H9 (cell line): ENCODE results near the gene NOTCH1. TPM values are rescaled to one million over a fixed set of nuclear protein-coding genes. Genes with fewer than 3 reads are reported as not detected.

Experiments
- DNase-seq: peaks from one replicate; pipeline ENCODE4 v3.0.0-alpha.2; 2017
- H2AFZ ChIP-seq: one replicate; pipeline ENCODE4 v1.6.1; 2013; ENCODE audit warnings: mild to moderate bottlenecking, low read length, control low read depth, moderate library complexity
- H2AK5ac ChIP-seq: 2 replicates; pipeline ENCODE4 v1.6.1; 2013; ENCODE audit warnings: low read length, control low read depth, mixed read lengths; ENCODE audit not compliant: insufficient read length
- H2BK120ac ChIP-seq: one replicate; pipeline ENCODE4 v1.6.1; 2013; ENCODE audit warnings: low read depth, mild to moderate bottlenecking, low read length, control low read depth, inconsistent platforms; ENCODE audit not compliant: poor library complexity, severe bottlenecking
- H2BK12ac ChIP-seq: 2 replicates; pipeline ENCODE4 v1.6.1; 2013; ENCODE audit warnings: low read length, control low read depth, mixed read lengths, low read depth; ENCODE audit not compliant: insufficient read length
- H2BK15ac ChIP-seq: 2 replicates; pipeline ENCODE4 v1.6.1; 2013; ENCODE audit warnings: low read depth, low read length, control low read depth
- H2BK20ac ChIP-seq: one replicate; pipeline ENCODE4 v1.6.1; 2013; ENCODE audit warnings: low read depth, mild to moderate bottlenecking, low read length, control low read depth, inconsistent platforms; ENCODE audit not compliant: poor library complexity, severe bottlenecking
- H2BK5ac ChIP-seq: 2 replicates; pipeline ENCODE4 v1.6.1; 2013; ENCODE audit warnings: low read length, control low read depth, mixed read lengths; ENCODE audit not compliant: insufficient read length
- H3K14ac ChIP-seq: 2 replicates; pipeline ENCODE4 v1.6.1; 2013; ENCODE audit warnings: low read length, control low read depth; ENCODE audit not compliant: insufficient read depth
- H3K18ac ChIP-seq: 2 replicates; pipeline ENCODE4 v1.6.1; 2013; ENCODE audit warnings: low read depth, mild to moderate bottlenecking, mixed read lengths, low read length, control low read depth; ENCODE audit not compliant: insufficient read length
- H3K23ac ChIP-seq: 2 replicates; pipeline ENCODE4 v1.6.1; 2013; ENCODE audit warnings: low read length, control low read depth, mixed read lengths, low read depth; ENCODE audit not compliant: insufficient read length
- H3K23me2 ChIP-seq: 2 replicates; pipeline ENCODE4 v1.6.1; 2013; ENCODE audit warnings: low read depth, mild to moderate bottlenecking, mixed read lengths, low read length, control low read depth; ENCODE audit not compliant: insufficient read length, poor library complexity, severe bottlenecking
- H3K27ac ChIP-seq: 2 replicates; pipeline ENCODE4 v1.5.1; 2013; ENCODE audit warnings: low read length, control low read depth, mixed read lengths, low read depth; ENCODE audit not compliant: insufficient read length
- H3K27me3 ChIP-seq: 2 replicates; pipeline ENCODE4 v1.6.1; 2013; ENCODE audit warnings: low read length, control low read depth, inconsistent platforms; ENCODE audit not compliant: insufficient read depth
- H3K4ac ChIP-seq: 2 replicates; pipeline ENCODE4 v1.6.1; 2013; ENCODE audit warnings: low read depth, mild to moderate bottlenecking, control low read depth, inconsistent platforms, low read length, moderate library complexity
- H3K4me1 ChIP-seq: 2 replicates; pipeline ENCODE4 v1.6.1; 2013; ENCODE audit warnings: low read length, control low read depth, inconsistent platforms; ENCODE audit not compliant: insufficient read depth
- H3K4me2 ChIP-seq: 2 replicates; pipeline ENCODE4 v1.6.1; 2013; ENCODE audit warnings: low read length, control low read depth, mixed read lengths; ENCODE audit not compliant: insufficient read length, insufficient read depth
- H3K56ac ChIP-seq: 2 replicates; pipeline ENCODE4 v1.6.1; 2013; ENCODE audit warnings: low read depth, mild to moderate bottlenecking, mixed read lengths, low read length, control low read depth; ENCODE audit not compliant: insufficient read length
- H3K79me1 ChIP-seq: 2 replicates; pipeline ENCODE4 v1.6.1; 2013; ENCODE audit warnings: low read depth, mild to moderate bottlenecking, moderate library complexity, low read length, control low read depth, inconsistent platforms; ENCODE audit not compliant: insufficient read depth, poor library complexity, severe bottlenecking
- H3K79me2 ChIP-seq: 2 replicates; pipeline ENCODE4 v1.6.1; 2013; ENCODE audit warnings: low read length, control low read depth, inconsistent platforms; ENCODE audit not compliant: insufficient read depth
- H3K9ac ChIP-seq: 2 replicates; pipeline ENCODE4 v1.6.1; 2013; ENCODE audit warnings: low read length, control low read depth, mixed read lengths; ENCODE audit not compliant: insufficient read length; ENCODE audit errors: extremely low read depth
- H3K9me3 ChIP-seq: one replicate; pipeline ENCODE4 v1.6.1; 2013; ENCODE audit warnings: low read depth, low read length, inconsistent platforms; ENCODE audit not compliant: control insufficient read depth
- H3T11ph ChIP-seq: one replicate; pipeline ENCODE4 v1.6.1; 2013; ENCODE audit warnings: mild to moderate bottlenecking, low read length, control low read depth, inconsistent platforms
- H4K20me1 ChIP-seq: one replicate; pipeline ENCODE4 v1.6.1; 2013; ENCODE audit not compliant: control insufficient read depth, insufficient read length, insufficient read depth
- H4K5ac ChIP-seq: 2 replicates; pipeline ENCODE4 v1.6.1; 2013; ENCODE audit warnings: low read depth, mild to moderate bottlenecking, mixed read lengths, low read length, control low read depth; ENCODE audit not compliant: insufficient read length
- H4K8ac ChIP-seq: replicated peaks from 2 replicates; pipeline ENCODE4 v1.6.1; 2013; ENCODE audit warnings: low read length, control low read depth, mixed read lengths, low read depth; ENCODE audit not compliant: insufficient read length
- H4K91ac ChIP-seq: 2 replicates; pipeline ENCODE4 v1.6.1; 2013; ENCODE audit warnings: low read depth, mild to moderate bottlenecking, moderate library complexity, mixed read lengths, low read length, control low read depth; ENCODE audit not compliant: insufficient read length
- H3K27ac Mint-ChIP-seq, 3 experiments: 2 replicates in 2 of 3; 3 replicates in 1 of 3; pipeline ENCODE4 v1.8.0; 2020 to 2021; ENCODE audit warnings: mixed read lengths in 3 of 3, mild to moderate bottlenecking in 1 of 3, moderate library complexity in 1 of 3
- H3K27me3 Mint-ChIP-seq: 2 replicates; pipeline ENCODE4 v1.8.0; 2021; ENCODE audit warnings: low read depth, mild to moderate bottlenecking, moderate library complexity, mixed read lengths
- H3K36me3 Mint-ChIP-seq, 3 experiments: 2 replicates in 2 of 3; 3 replicates in 1 of 3; pipeline ENCODE4 v1.8.0; 2020 to 2021; ENCODE audit warnings: low read depth in 3 of 3, mixed read lengths in 3 of 3; ENCODE audit not compliant: insufficient read depth in 1 of 3
- H3K4me1 Mint-ChIP-seq, 2 experiments: 2 replicates each; pipeline ENCODE4 v1.8.0; 2020; ENCODE audit warnings: mixed read lengths in 2 of 2
- H3K4me3 Mint-ChIP-seq, 2 experiments: 2 replicates in 1 of 2; 3 replicates in 1 of 2; pipeline ENCODE4 v1.8.0; 2020 to 2021; ENCODE audit warnings: mild to moderate bottlenecking in 2 of 2, mixed read lengths in 2 of 2, moderate library complexity in 1 of 2
- H3K9me3 Mint-ChIP-seq, 2 experiments: 2 replicates in 1 of 2; 3 replicates in 1 of 2; pipeline ENCODE4 v1.8.0; 2020; ENCODE audit warnings: mild to moderate bottlenecking in 2 of 2, mixed read lengths in 2 of 2, moderate library complexity in 1 of 2
- WGBS: extraction: QIAGEN DNeasy Blood & Tissue Kit; methylation state at CpG from one replicate; pipeline ENCODE4 v1.1.7; 2013; ENCODE audit warnings: missing lambda C conversion rate, low lambda C conversion rate, mixed read lengths; ENCODE audit not compliant: insufficient read length; ENCODE audit errors: extremely low coverage; 5-methylcytosine and 5-hydroxymethylcytosine counted together
- total RNA-seq: library from RNA; stranded (reverse); gene quantifications from 2 replicates; pipeline ENCODE4 v1.2.1, GENCODE V29; 2021
- TF ChIP-seq, protein P1 (sequence below): fragments of 200-600 bp; sonication (generic); conservative IDR thresholded peaks from 3 replicates; pipeline ENCODE4 v1.8.0; 2021; ENCODE audit warnings: antibody characterized with exemption, mild to moderate bottlenecking

Gene NOTCH1
- total RNA-seq, 1 experiment from 2014 or later = 71.6 TPM

GRCh38 chr9:136570191-136570845, 24.5 kb upstream of the NOTCH1 start:
- Histone ChIP-seq H3K27me3 (no peaks in the 10 kb centered on the region), H2AFZ (no peak overlapping the region), H3K4me2 (no peak overlapping the region), H3K27ac (no peak overlapping the region), H4K5ac (no peak overlapping the region), H3K79me1 (no peaks in the 10 kb centered on the region), H3K4me1 (peaks cover 8% of the 10 kb centered on the region; the same call in 1 of the 2 replicates), H2AK5ac (no peak overlapping the region), H3K9ac (no peak overlapping the region), H3K9me3 (no peaks in the 10 kb centered on the region), H2BK120ac (no peak overlapping the region), H3T11ph (no peak overlapping the region), H3K23me2 (no peaks in the 10 kb centered on the region), H2BK20ac (no peak overlapping the region), H4K91ac (no peak overlapping the region), H2BK15ac (no peak overlapping the region), H2BK12ac (no peak overlapping the region), H2BK5ac (no peak overlapping the region), H4K20me1 (no peaks in the 10 kb centered on the region), H4K8ac (no peak overlapping the region), H3K56ac (no peak overlapping the region), H3K23ac (no peak overlapping the region), H3K18ac (peak overlapping the region; percentile 11), H3K4ac (no peak overlapping the region), H3K14ac (peak overlapping the region; percentile 54; the same call in 1 of the 2 replicates), H3K79me2 (no peaks in the 10 kb centered on the region)
- Mint-ChIP-seq H3K36me3 (peaks cover 0 to 5% (median 2%) of the 10 kb centered on the region in 3 experiments; a peak in 3 of 7 replicates), H3K27me3 (peaks cover 9% of the 10 kb centered on the region), H3K4me3 (no peak overlapping the region), H3K9me3 (peaks cover 0 to 6% of the 10 kb centered on the region in 2 experiments; a peak in 2 of 5 replicates), H3K27ac (no peak overlapping the region; a peak in 1 of 7 replicates), H3K4me1 (peaks cover 59 to 75% of the 10 kb centered on the region in 2 experiments)
- TF ChIP-seq, protein P1, sequence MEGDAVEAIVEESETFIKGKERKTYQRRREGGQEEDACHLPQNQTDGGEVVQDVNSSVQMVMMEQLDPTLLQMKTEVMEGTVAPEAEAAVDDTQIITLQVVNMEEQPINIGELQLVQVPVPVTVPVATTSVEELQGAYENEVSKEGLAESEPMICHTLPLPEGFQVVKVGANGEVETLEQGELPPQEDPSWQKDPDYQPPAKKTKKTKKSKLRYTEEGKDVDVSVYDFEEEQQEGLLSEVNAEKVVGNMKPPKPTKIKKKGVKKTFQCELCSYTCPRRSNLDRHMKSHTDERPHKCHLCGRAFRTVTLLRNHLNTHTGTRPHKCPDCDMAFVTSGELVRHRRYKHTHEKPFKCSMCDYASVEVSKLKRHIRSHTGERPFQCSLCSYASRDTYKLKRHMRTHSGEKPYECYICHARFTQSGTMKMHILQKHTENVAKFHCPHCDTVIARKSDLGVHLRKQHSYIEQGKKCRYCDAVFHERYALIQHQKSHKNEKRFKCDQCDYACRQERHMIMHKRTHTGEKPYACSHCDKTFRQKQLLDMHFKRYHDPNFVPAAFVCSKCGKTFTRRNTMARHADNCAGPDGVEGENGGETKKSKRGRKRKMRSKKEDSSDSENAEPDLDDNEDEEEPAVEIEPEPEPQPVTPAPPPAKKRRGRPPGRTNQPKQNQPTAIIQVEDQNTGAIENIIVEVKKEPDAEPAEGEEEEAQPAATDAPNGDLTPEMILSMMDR = no peak
- DNase-seq = no peak
- WGBS = no CpG with 5 or more reads among the region's 18 CpGs
